Hepatocyte (in vitro differentiated cells): ENCODE results near the gene TRAPPC3L. TPM values are rescaled to one million over a fixed set of nuclear protein-coding genes. Genes with fewer than 3 reads are reported as not detected.

Experiments
- DNase-seq: peaks from one replicate; pipeline ENCODE4 v3.0.0-alpha.2; 2016; ENCODE audit warnings: low spot score
- H2AFZ ChIP-seq: fragments of 200-600 bp; sonication (generic); 2 replicates; pipeline ENCODE4 v1.6.0; 2016; ENCODE audit warnings: antibody characterized with exemption, mild to moderate bottlenecking
- H3K27ac ChIP-seq: fragments of 200-600 bp; sonication (generic); 2 replicates; pipeline ENCODE4 v1.5.1; 2016; ENCODE audit warnings: mild to moderate bottlenecking
- H3K27me3 ChIP-seq: fragments of 200-600 bp; sonication (generic); 2 replicates; pipeline ENCODE4 v1.6.1; 2016
- H3K36me3 ChIP-seq: fragments of 200-600 bp; sonication (generic); replicated peaks from 2 replicates; pipeline ENCODE4 v1.5.1; 2016; ENCODE audit warnings: low read depth; ENCODE audit not compliant: insufficient read depth
- H3K4me1 ChIP-seq: fragments of 200-600 bp; sonication (generic); 2 replicates; pipeline ENCODE4 v1.5.1; 2016; ENCODE audit warnings: mild to moderate bottlenecking, moderate library complexity; ENCODE audit not compliant: insufficient read depth
- H3K4me2 ChIP-seq: fragments of 200-600 bp; sonication (generic); 2 replicates; pipeline ENCODE4 v1.6.0; 2016
- H3K4me3 ChIP-seq: fragments of 200-600 bp; sonication (generic); 2 replicates; pipeline ENCODE4 v1.5.1; 2016; ENCODE audit warnings: mild to moderate bottlenecking
- H3K79me2 ChIP-seq: fragments of 200-600 bp; sonication (generic); 2 replicates; pipeline ENCODE4 v1.6.0; 2017; ENCODE audit warnings: mild to moderate bottlenecking
- H3K9me2 ChIP-seq: fragments of 200-600 bp; sonication (generic); replicated peaks from 2 replicates; pipeline ENCODE4 v1.6.0; 2017; ENCODE audit warnings: mild to moderate bottlenecking; ENCODE audit not compliant: insufficient read depth
- H3K9me3 ChIP-seq: fragments of 200-600 bp; sonication (generic); 2 replicates; pipeline ENCODE4 v1.5.1; 2016; ENCODE audit warnings: low read depth, mild to moderate bottlenecking
- H4K20me1 ChIP-seq: fragments of 200-600 bp; sonication (generic); 2 replicates; pipeline ENCODE4 v1.6.0; 2016; ENCODE audit warnings: mild to moderate bottlenecking; ENCODE audit not compliant: insufficient read depth, poor library complexity, severe bottlenecking
- CTCF ChIP-seq: fragments of 200-600 bp; sonication (generic); IDR thresholded peaks from 2 replicates; pipeline ENCODE4 v1.5.1; 2016; ENCODE audit warnings: antibody characterized with exemption, mild to moderate bottlenecking; ENCODE audit not compliant: poor library complexity
- EZH2 ChIP-seq: fragments of 200-600 bp; sonication (generic); IDR thresholded peaks from 2 replicates; pipeline ENCODE4 v1.6.1; 2016; ENCODE audit warnings: antibody characterized with exemption, mild to moderate bottlenecking, borderline replicate concordance
- EZH2phosphoT487 ChIP-seq: fragments of 200-600 bp; sonication (generic); IDR thresholded peaks from one replicate; pipeline ENCODE4 v1.6.1; 2018; ENCODE audit warnings: antibody characterized with exemption, mild to moderate bottlenecking, low read depth, moderate library complexity; ENCODE audit not compliant: unreplicated experiment, severe bottlenecking
- WGBS: methylation state at CpG from one replicate; pipeline ENCODE4 v1.1.6; 2016; ENCODE audit warnings: low lambda C conversion rate; ENCODE audit errors: missing lambda C conversion rate; 5-methylcytosine and 5-hydroxymethylcytosine counted together
- polyA plus RNA-seq: library from polyadenylated mRNA; unstranded; fragments of >200 nt; fragmentation: Nextera tagmentation; extraction: Ambion mirVana; gene quantifications from 2 replicates; pipeline ENCODE4 v1.2.1, GENCODE V29; 2016
- total RNA-seq: library from RNA; depleted of rRNA; stranded (reverse); fragments of >200 nt; gene quantifications from 2 replicates; pipeline ENCODE4 v1.2.3, GENCODE V29; 2014

TRAPPC3L gene
- total and polyA plus RNA-seq, 2 experiments from 2014 or later: 0.40 to 1.2 TPM

GRCh38 chr6:116492331-116493067 lies 53.0 kb downstream of the TRAPPC3L start:
- no peak overlapping the region for H3K4me2 ChIP-seq
- H3K4me1 ChIP-seq: no peaks in the 10 kb centered on the region
- no peaks in the 10 kb centered on the region for H3K79me2 ChIP-seq
- no peaks in the 10 kb centered on the region for H3K36me3 ChIP-seq
- no peak overlapping the region for H3K27ac ChIP-seq
- DNase-seq: no peak
- no peaks in the 10 kb centered on the region for H3K9me3 ChIP-seq
- no peak overlapping the region for H2AFZ ChIP-seq
- H4K20me1 ChIP-seq: no peaks in the 10 kb centered on the region
- no peaks in the 10 kb centered on the region for H3K9me2 ChIP-seq
- WGBS: 62% methylated on average over 6 of the region's 6 CpGs
- TF ChIP-seq EZH2phosphoT487: no peak
- TF ChIP-seq CTCF: no peak
- no peak for TF ChIP-seq EZH2
- H3K27me3 ChIP-seq: no peaks in the 10 kb centered on the region
- no peak overlapping the region for H3K4me3 ChIP-seq

GRCh38 chr6:116491610-116492330 lies 53.7 kb downstream of the TRAPPC3L start:
- 72% methylated on average over 1 of the region's 1 CpG for WGBS

GRCh38 chr6:116485559-116486184 lies 59.8 kb downstream of the TRAPPC3L start:
- H3K9me2 ChIP-seq: no peaks in the 10 kb centered on the region
- WGBS: 78% methylated on average over 5 of the region's 5 CpGs
- H2AFZ ChIP-seq: no peak overlapping the region
- no peaks in the 10 kb centered on the region for H3K79me2 ChIP-seq
- H3K9me3 ChIP-seq: no peaks in the 10 kb centered on the region
- no peaks in the 10 kb centered on the region for H3K36me3 ChIP-seq
- no peaks in the 10 kb centered on the region for H3K27me3 ChIP-seq
- no peaks in the 10 kb centered on the region for H3K4me1 ChIP-seq
- no peak overlapping the region for H3K4me2 ChIP-seq
- H4K20me1 ChIP-seq: no peaks in the 10 kb centered on the region
- H3K4me3 ChIP-seq: no peak overlapping the region
- DNase-seq: no peak
- H3K27ac ChIP-seq: no peak overlapping the region
- no peak for TF ChIP-seq EZH2
- TF ChIP-seq CTCF: no peak
- TF ChIP-seq EZH2phosphoT487: no peak

More at GRCh38 chr6:116491610-116492330, 53.7 kb downstream of the TRAPPC3L start:
- Histone ChIP-seq H4K20me1 (no peaks in the 10 kb centered on the region), H3K4me2 (no peak overlapping the region), H3K4me1 (no peaks in the 10 kb centered on the region), H2AFZ (no peak overlapping the region), H3K27ac (no peak overlapping the region), H3K36me3 (no peaks in the 10 kb centered on the region), H3K4me3 (no peak overlapping the region), H3K27me3 (no peaks in the 10 kb centered on the region), H3K9me2 (no peaks in the 10 kb centered on the region), H3K79me2 (no peaks in the 10 kb centered on the region), H3K9me3 (no peaks in the 10 kb centered on the region)
- DNase-seq: no peak
- TF ChIP-seq EZH2 (no peak), CTCF (no peak)
